Fibroblast of the aortic adventitia (primary cell): ENCODE data around the gene ID3. TPM values are rescaled to one million over a fixed set of nuclear protein-coding genes. Genes with fewer than 3 reads are reported as not detected.

ENCODE experiments used
- DNase-seq: peaks from one replicate; pipeline ENCODE4 v3.0.0-alpha.2; 2010; ENCODE audit warnings: low read depth
- H3K4me3 ChIP-seq: 2 replicates; pipeline ENCODE4 v1.5.1; 2011; ENCODE audit warnings: low read depth, mild to moderate bottlenecking, control low read depth, low read length, moderate library complexity
- total RNA-seq: library from RNA; depleted of rRNA; stranded (reverse); fragments of >200 nt; gene quantifications from 2 replicates; pipeline ENCODE4 v1.2.3, GENCODE V29; 2012; ENCODE audit warnings: low replicate concordance
- TF ChIP-seq, protein P1 (sequence below): IDR thresholded peaks from 2 replicates; pipeline ENCODE4 v1.5.1; 2011; ENCODE audit warnings: mild to moderate bottlenecking, low read length, control low read depth, inconsistent platforms; ENCODE audit not compliant: insufficient read depth

Gene ID3
- total RNA-seq, 1 donor = 51.8 TPM

DNA sequence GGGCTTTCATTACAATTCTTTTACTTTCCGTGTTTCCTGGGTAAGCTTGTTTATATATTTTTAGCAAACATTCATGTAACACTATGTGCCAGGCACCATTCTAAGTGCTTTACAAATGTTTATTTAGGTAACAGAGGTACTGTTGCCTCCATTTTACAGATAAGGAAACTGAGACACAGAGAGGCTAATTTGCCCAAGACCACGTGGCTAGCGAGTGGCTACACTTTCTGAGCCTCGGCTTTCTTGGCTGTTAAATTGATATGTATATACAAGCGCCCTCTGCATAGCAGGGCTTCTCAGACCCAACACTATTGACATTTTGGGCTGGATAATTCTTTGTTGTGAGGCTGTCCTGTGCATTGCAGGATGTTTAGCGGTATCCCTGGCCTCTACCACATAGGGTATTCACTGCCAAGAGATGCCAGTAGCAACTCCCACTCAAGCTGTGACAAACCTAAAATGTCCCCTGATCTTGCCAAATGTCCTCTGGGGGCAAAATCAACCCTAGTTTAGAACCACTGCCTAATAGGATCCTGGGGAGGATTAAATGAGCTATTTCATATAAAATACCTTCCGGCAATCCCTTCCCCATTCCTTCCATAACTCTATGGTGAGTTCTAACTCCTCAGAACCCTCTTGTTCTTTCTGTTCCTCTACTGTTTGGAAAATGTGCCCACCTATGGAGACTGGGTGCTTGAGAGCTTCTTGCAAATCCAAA is 17.2 kb upstream of the ID3 start:
- TF ChIP-seq, protein P1, sequence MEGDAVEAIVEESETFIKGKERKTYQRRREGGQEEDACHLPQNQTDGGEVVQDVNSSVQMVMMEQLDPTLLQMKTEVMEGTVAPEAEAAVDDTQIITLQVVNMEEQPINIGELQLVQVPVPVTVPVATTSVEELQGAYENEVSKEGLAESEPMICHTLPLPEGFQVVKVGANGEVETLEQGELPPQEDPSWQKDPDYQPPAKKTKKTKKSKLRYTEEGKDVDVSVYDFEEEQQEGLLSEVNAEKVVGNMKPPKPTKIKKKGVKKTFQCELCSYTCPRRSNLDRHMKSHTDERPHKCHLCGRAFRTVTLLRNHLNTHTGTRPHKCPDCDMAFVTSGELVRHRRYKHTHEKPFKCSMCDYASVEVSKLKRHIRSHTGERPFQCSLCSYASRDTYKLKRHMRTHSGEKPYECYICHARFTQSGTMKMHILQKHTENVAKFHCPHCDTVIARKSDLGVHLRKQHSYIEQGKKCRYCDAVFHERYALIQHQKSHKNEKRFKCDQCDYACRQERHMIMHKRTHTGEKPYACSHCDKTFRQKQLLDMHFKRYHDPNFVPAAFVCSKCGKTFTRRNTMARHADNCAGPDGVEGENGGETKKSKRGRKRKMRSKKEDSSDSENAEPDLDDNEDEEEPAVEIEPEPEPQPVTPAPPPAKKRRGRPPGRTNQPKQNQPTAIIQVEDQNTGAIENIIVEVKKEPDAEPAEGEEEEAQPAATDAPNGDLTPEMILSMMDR = no peak
- DNase-seq = peak; percentile 42
- H3K4me3 ChIP-seq = peak overlapping the region; percentile 60

DNA sequence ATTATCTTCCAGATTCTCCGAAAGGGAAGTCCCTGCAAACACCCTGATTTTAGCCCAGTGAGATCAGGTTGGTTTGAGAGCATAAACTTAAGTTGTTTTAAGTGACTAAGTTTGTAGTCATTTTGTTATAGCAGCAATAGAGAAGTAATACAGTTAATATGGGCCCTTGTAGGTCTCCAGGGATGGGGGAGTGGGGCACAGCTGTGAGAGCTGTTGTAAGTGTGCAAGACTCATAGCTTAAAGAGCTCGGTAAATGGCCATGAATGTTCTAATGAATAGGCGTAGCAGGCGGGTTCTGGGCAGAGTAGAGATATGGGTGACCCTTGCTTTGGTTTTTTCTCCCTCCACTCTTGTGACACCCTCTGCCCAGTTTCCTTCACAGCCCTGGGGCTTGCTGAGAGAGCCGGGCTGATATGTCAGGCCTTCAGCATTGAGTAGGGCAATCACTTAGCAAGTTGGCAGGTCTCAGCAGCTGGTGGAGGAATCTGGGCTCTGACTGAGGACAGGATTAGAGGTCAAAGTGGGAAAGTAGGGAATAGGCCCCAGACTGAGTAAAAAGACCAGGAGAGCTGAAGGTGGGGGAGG is 16.0 kb upstream of the ID3 start:
- TF ChIP-seq, protein P1 = no peak
- DNase-seq = no peak
- no peak overlapping the region for H3K4me3 ChIP-seq

DNA sequence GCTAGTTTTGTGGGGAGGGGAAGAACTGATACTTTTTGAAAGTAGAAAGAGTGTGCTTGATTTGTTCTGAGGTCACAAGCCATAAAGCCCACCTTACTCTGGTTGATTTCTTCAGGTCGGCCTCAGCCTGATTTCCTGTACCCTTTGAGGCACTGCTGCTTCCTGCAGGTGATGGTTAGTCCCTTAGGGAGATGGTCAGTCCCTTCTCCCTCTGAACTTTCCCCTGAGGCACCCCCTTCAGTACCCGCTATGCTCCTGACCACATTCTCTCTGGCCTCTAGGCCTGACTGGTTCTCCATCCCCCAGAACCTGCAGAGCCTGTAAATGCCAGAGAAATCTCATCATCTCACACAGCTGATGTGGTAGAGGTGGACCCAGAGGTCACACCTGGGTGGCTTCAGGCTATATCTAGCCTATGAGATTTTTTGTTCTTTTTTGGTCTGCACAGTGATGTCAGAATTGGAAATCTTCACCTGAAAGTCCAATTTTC is 15.0 kb upstream of the ID3 start:
- TF ChIP-seq, protein P1 = no peak
- DNase-seq = no peak
- no peak overlapping the region for H3K4me3 ChIP-seq

DNA sequence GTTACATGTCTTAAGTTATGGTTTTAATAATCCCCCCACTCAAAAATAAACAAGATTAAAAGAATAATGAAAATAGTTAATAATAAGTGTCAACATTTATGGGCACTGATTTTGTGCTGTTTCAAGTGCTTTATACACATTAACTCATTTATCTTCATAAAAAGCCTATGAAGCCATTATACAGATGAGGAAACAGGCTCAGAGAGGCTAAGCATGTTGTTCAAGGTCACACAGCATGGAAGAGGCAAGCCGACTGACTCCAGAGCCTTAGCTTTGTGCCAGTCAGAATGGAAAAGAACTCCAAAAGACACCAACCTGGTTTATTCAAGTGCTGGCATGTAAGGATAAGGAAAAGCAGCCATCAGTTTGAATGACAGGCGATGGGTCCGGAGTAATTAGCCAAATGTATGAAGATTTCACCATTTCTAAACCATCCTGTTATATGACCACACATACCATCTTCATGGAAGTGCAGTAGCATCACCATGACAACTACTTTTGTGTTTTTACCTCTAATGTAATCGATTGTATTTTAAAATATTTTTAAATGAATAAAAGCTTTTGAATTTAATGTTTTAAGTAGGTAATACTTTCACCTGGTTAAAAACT is 14.4 kb upstream of the ID3 start:
- H3K4me3 ChIP-seq = no peak overlapping the region
- TF ChIP-seq, protein P1 = no peak
- DNase-seq = no peak

DNA sequence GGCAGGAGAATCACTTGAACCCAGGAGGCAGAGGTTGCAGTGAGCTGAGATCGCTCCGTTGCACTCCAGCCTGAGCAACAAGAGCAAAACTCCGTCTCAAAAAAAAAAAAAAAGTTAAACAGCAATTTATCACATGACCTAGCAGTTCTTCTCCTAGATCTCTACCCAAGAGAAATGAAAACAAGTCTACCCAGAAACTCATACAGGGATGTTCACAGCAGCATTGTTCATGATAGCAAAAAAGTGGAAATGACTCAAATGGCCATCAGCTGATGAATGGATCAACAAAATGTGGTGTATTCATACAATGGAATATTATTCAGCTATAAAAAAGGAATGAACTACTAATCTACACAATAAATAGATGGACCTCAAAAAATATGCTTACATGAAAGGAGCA is 12.2 kb upstream of the ID3 start:
- TF ChIP-seq, protein P1 = no peak
- H3K4me3 ChIP-seq = no peak overlapping the region
- DNase-seq = no peak

DNA sequence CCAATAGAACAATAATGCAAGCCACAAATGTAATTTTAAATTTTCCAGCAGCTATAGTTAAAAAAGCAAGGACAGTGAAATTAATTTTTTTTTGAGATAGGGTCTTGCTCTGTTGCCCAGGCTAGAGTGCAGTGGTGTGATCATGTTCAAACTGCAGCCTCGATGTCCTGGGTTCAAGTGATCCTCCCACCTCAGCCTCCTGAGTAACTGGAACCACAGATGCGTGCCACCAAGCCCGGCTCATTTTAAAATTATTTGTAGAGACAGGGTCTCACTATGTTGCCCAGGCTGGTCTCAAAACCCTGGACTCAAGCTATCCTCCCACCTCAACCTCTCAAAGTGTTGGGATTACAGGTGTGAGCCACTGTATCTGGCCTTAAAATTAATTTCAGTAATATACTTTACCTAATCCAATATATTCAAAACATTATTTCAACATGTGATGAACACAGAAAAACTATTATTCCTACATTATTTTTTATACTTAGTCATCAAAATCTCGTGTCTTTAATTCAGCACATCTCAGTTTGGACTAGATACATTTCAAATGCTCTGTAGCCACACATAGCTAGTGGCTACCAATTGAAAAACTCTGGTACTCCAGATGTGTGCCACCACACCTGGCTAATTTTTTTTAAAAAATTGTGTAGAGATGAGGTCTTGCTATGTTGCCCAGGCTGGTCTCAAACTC is 10.8 kb upstream of the ID3 start:
- no peak overlapping the region for H3K4me3 ChIP-seq
- TF ChIP-seq, protein P1 = no peak
- no peak for DNase-seq
